GM12801 (cell line): ENCODE measurements around the gene IRGC.

Experiments used
- TF ChIP-seq, protein P1 (sequence below): IDR thresholded peaks from one replicate; pipeline ENCODE4 v1.5.1; 2011; ENCODE audit warnings: control low read depth; ENCODE audit not compliant: insufficient read length; ENCODE audit errors: extremely low read depth

The IRGC gene

DNA sequence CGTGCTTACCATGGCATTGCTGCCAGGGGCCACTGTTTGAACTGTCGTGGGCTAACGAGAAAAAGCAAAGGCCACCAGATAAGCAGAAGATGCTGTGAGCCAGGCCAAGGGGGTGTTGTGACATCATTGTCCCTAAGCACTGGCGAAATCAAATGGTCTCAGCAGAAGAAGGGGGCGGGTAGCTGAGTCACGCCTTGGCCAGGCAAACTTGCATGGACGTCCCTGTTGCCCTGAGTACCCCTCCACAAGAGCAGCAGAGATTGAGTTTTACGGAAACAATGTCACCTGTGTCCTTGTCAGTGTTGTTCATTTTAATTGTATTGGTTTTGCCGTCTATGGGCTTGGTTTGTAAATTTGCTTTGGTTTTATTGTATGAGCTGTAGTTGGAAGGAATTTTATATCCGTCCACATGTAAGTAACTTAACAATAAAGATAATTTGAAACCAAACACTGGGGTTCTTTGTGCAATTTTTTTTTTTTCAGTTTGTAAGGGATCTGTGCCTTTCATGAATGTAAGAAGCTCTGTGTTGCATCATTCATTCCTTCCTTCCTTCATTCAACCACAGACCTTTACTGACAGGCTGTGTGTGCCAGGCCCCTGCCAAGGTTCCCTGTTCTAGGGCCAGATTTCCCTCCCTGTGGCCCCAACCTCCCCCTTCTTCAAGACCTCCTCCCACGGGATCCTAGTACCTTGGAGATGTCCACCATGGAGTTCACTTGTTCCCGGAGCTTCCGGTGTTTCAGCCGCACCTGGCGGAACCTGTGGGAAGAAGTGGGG, 52.6 kb downstream of the IRGC start:
- TF ChIP-seq, protein P1, sequence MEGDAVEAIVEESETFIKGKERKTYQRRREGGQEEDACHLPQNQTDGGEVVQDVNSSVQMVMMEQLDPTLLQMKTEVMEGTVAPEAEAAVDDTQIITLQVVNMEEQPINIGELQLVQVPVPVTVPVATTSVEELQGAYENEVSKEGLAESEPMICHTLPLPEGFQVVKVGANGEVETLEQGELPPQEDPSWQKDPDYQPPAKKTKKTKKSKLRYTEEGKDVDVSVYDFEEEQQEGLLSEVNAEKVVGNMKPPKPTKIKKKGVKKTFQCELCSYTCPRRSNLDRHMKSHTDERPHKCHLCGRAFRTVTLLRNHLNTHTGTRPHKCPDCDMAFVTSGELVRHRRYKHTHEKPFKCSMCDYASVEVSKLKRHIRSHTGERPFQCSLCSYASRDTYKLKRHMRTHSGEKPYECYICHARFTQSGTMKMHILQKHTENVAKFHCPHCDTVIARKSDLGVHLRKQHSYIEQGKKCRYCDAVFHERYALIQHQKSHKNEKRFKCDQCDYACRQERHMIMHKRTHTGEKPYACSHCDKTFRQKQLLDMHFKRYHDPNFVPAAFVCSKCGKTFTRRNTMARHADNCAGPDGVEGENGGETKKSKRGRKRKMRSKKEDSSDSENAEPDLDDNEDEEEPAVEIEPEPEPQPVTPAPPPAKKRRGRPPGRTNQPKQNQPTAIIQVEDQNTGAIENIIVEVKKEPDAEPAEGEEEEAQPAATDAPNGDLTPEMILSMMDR, result no peak

DNA sequence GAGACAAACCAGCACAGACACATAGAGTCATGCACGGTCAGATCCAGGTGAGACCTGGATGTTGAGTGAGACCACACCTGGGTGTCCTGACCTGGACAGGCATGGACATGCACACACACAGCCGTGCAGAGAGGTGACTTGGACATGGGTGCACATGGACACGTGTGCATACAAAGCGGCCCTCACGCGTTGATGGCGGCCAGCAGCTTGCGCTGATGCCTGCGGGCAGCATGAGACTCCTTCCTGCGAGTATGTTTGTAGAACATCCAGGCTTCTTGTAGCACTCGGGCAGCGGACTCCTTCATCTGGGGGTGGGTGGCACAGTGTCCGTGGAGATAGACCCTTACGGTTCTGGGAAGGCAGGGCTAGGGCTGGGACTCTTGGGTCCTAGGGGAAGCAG, 53.4 kb downstream of the IRGC start:
- TF ChIP-seq, protein P1, result no peak
